KMS-11 (cell line): Measurements from ENCODE around the gene TAMALIN.

Source experiments
- H2AFZ ChIP-seq: fragments of 200-600 bp; sonication (generic); 2 replicates; pipeline ENCODE4 v1.6.1; 2016; ENCODE audit warnings: antibody characterized with exemption, mixed run types, low read depth
- H3K27ac ChIP-seq: fragments of 200-600 bp; sonication (generic); 2 replicates; pipeline ENCODE4 v1.6.1; 2016; ENCODE audit warnings: mild to moderate bottlenecking, mixed run types
- H3K27me3 ChIP-seq: fragments of 200-600 bp; sonication (generic); 2 replicates; pipeline ENCODE4 v1.6.1; 2017; ENCODE audit warnings: mild to moderate bottlenecking, low read depth, mixed run types, moderate library complexity; ENCODE audit not compliant: insufficient read depth
- H3K36me3 ChIP-seq: fragments of 200-600 bp; sonication (generic); 2 replicates; pipeline ENCODE4 v1.6.1; 2017; ENCODE audit warnings: mild to moderate bottlenecking, mixed run types; ENCODE audit not compliant: insufficient read depth
- H3K4me1 ChIP-seq: fragments of 200-600 bp; sonication (generic); 2 replicates; pipeline ENCODE4 v1.6.1; 2016; ENCODE audit warnings: mild to moderate bottlenecking, low read depth, mixed run types; ENCODE audit not compliant: poor library complexity, severe bottlenecking
- H3K4me2 ChIP-seq: fragments of 200-600 bp; sonication (generic); 2 replicates; pipeline ENCODE4 v1.7.0; 2016; ENCODE audit warnings: mild to moderate bottlenecking, mixed run types
- H3K4me3 ChIP-seq: fragments of 200-600 bp; sonication (generic); IDR thresholded peaks from 2 replicates; pipeline ENCODE4 v1.6.1; 2017; ENCODE audit warnings: low read depth, low read length, mixed read lengths; ENCODE audit not compliant: insufficient read depth
- H3K79me2 ChIP-seq: fragments of 200-600 bp; sonication (generic); 2 replicates; pipeline ENCODE4 v1.6.1; 2016; ENCODE audit warnings: low read depth, mixed run types; ENCODE audit not compliant: insufficient read depth
- H3K9ac ChIP-seq: fragments of 200-600 bp; sonication (generic); 2 replicates; pipeline ENCODE4 v1.6.1; 2016; ENCODE audit warnings: mild to moderate bottlenecking, mixed run types
- H4K20me1 ChIP-seq: fragments of 200-600 bp; sonication (generic); 2 replicates; pipeline ENCODE4 v1.6.1; 2016; ENCODE audit warnings: mild to moderate bottlenecking, mixed run types; ENCODE audit not compliant: insufficient read depth
- CTCF ChIP-seq: fragments of 200-600 bp; sonication (generic); conservative IDR thresholded peaks from 2 replicates; pipeline ENCODE4 v1.6.1; 2017; ENCODE audit warnings: low read depth, mild to moderate bottlenecking, antibody characterized with exemption, low read length, moderate library complexity, mixed read lengths

Gene TAMALIN

GRCh38 chr12:52036587-52037171 is 29.9 kb downstream of the TAMALIN start:
- peaks cover 35% of the 10 kb centered on the region for H3K4me1 ChIP-seq
- no peaks in the 10 kb centered on the region for H3K79me2 ChIP-seq
- peak overlapping the region; percentile 68 for H2AFZ ChIP-seq
- H3K27ac ChIP-seq: 0 out of 2 replicates have a peak overlapping the region, but pooled peaks have one; percentile 2
- no peaks in the 10 kb centered on the region for H4K20me1 ChIP-seq
- H3K9ac ChIP-seq: peak overlapping the region; percentile 0; the same call in 1 of the 2 replicates
- H3K36me3 ChIP-seq: no peaks in the 10 kb centered on the region
- TF ChIP-seq CTCF: no peak
- H3K4me2 ChIP-seq: peak overlapping the region; percentile 74
- no peak overlapping the region for H3K4me3 ChIP-seq
- H3K27me3 ChIP-seq: no peaks in the 10 kb centered on the region

- Histone ChIP-seq H3K27me3 (no peaks in the 10 kb centered on the region), H3K9ac (peak overlapping the region; percentile 83), H3K36me3 (no peaks in the 10 kb centered on the region), H3K27ac (peak overlapping the region; percentile 34; the same call in 1 of the 2 replicates), H2AFZ (peak overlapping the region; percentile 87), H3K79me2 (no peaks in the 10 kb centered on the region), H3K4me3 (no peak overlapping the region), H4K20me1 (no peaks in the 10 kb centered on the region), H3K4me2 (peak overlapping the region; percentile 78), H3K4me1 (peaks cover 31% of the 10 kb centered on the region)
- TF ChIP-seq CTCF: no peak
Observed at GRCh38 chr12:52037248-52037861, 30.6 kb downstream of the TAMALIN start.

- TF ChIP-seq CTCF: no peak
- H3K27ac ChIP-seq: no peak overlapping the region
- H3K4me3 ChIP-seq: no peak overlapping the region
- H3K79me2 ChIP-seq: no peaks in the 10 kb centered on the region
- H2AFZ ChIP-seq: no peak overlapping the region
- H3K4me1 ChIP-seq: peaks cover 23% of the 10 kb centered on the region
- peak overlapping the region; percentile 78 for H3K4me2 ChIP-seq
- H3K27me3 ChIP-seq: no peaks in the 10 kb centered on the region
- no peaks in the 10 kb centered on the region for H4K20me1 ChIP-seq
- H3K36me3 ChIP-seq: no peaks in the 10 kb centered on the region
- H3K9ac ChIP-seq: no peak overlapping the region; the same call in 1 of the 2 replicates
Observed at GRCh38 chr12:52038447-52038846, 31.7 kb downstream of the TAMALIN start.

GRCh38 chr12:52041035-52041434 is 34.3 kb downstream of the TAMALIN start:
- Histone ChIP-seq H3K27ac (no peak overlapping the region), H2AFZ (no peak overlapping the region), H3K36me3 (no peaks in the 10 kb centered on the region), H3K4me1 (peaks cover 21% of the 10 kb centered on the region), H4K20me1 (no peaks in the 10 kb centered on the region), H3K79me2 (no peaks in the 10 kb centered on the region), H3K4me2 (no peak overlapping the region), H3K27me3 (no peaks in the 10 kb centered on the region), H3K9ac (no peak overlapping the region), H3K4me3 (no peak overlapping the region)
- no peak for TF ChIP-seq CTCF
